Osteocyte (in vitro differentiated cells): ENCODE results near the gene PCED1B. TPM values are rescaled to one million over a fixed set of nuclear protein-coding genes. Genes with fewer than 3 reads are reported as not detected.
"Not testable (repeated sequence)": the region's sequence is repeated elsewhere in the genome, so short reads cannot be mapped to it uniquely, and the experiment has no call there.

ENCODE experiments used
- DNase-seq: peaks from one replicate; pipeline ENCODE4 v3.0.0; 2021; ENCODE audit warnings: mixed read lengths; ENCODE audit not compliant: unreplicated experiment; ENCODE audit errors: extremely low spot score
- H3K27ac Mint-ChIP-seq: one replicate; pipeline ENCODE4 v1.8.0; 2021; ENCODE audit warnings: mild to moderate bottlenecking, mixed read lengths; ENCODE audit not compliant: unreplicated experiment
- H3K27me3 Mint-ChIP-seq: one replicate; pipeline ENCODE4 v1.8.0; 2021; ENCODE audit warnings: mixed read lengths; ENCODE audit not compliant: unreplicated experiment
- H3K36me3 Mint-ChIP-seq: one replicate; pipeline ENCODE4 v1.8.0; 2021; ENCODE audit warnings: mixed read lengths; ENCODE audit not compliant: unreplicated experiment
- H3K4me1 Mint-ChIP-seq: one replicate; pipeline ENCODE4 v1.8.0; 2021; ENCODE audit warnings: mixed read lengths; ENCODE audit not compliant: unreplicated experiment
- H3K4me3 Mint-ChIP-seq: one replicate; pipeline ENCODE4 v1.8.0; 2021; ENCODE audit warnings: mild to moderate bottlenecking, moderate library complexity, mixed read lengths; ENCODE audit not compliant: unreplicated experiment
- H3K9me3 Mint-ChIP-seq: one replicate; pipeline ENCODE4 v1.8.0; 2021; ENCODE audit warnings: mixed read lengths; ENCODE audit not compliant: unreplicated experiment
- CTCF ChIP-seq: fragments of 200-600 bp; sonication (generic); IDR thresholded peaks from 2 replicates; pipeline ENCODE4 v1.5.0; 2021; ENCODE audit warnings: antibody characterized with exemption, mild to moderate bottlenecking, moderate library complexity
- total RNA-seq: library from RNA; stranded (reverse); gene quantifications from 2 replicates; pipeline ENCODE4 v1.2.1, GENCODE V29; 2021

PCED1B gene
- total RNA-seq, 1 donor from 2014 or later = 1.6 TPM

- Mint-ChIP-seq H3K9me3 (peaks cover 8% of the 10 kb centered on the region), H3K4me3 (no peak overlapping the region), H3K36me3 (no peaks in the 10 kb centered on the region), H3K27ac (no peak overlapping the region), H3K4me1 (peaks cover 6% of the 10 kb centered on the region), H3K27me3 (no peaks in the 10 kb centered on the region)
- no peak for DNase-seq
- TF ChIP-seq CTCF = no peak
These were observed 121.0 kb downstream of the PCED1B start for GRCh38 chr12:47200446-47200845.

GRCh38 chr12:47201190-47201589 is 121.8 kb downstream of the PCED1B start:
- DNase-seq, H3K9me3 Mint-ChIP-seq, H3K27me3 Mint-ChIP-seq, H3K36me3 Mint-ChIP-seq, H3K27ac Mint-ChIP-seq, H3K4me3 Mint-ChIP-seq: not testable (repeated sequence)
- peaks cover 12% of the 10 kb centered on the region for H3K4me1 Mint-ChIP-seq

GRCh38 chr12:47202176-47202575 is 122.8 kb downstream of the PCED1B start:
- no peaks in the 10 kb centered on the region for H3K36me3 Mint-ChIP-seq
- no peak for DNase-seq
- peaks cover 16% of the 10 kb centered on the region for H3K4me1 Mint-ChIP-seq
- H3K9me3 Mint-ChIP-seq = peaks cover 8% of the 10 kb centered on the region
- no peaks in the 10 kb centered on the region for H3K27me3 Mint-ChIP-seq
- H3K4me3 Mint-ChIP-seq = no peak overlapping the region
- H3K27ac Mint-ChIP-seq = no peak overlapping the region
- TF ChIP-seq CTCF = no peak

GRCh38 chr12:47205532-47206449 is 126.4 kb downstream of the PCED1B start:
- DNase-seq = no peak
- Mint-ChIP-seq H3K27ac (no peak overlapping the region), H3K9me3 (peaks cover 8% of the 10 kb centered on the region), H3K4me1 (peaks cover 24% of the 10 kb centered on the region), H3K27me3 (no peaks in the 10 kb centered on the region), H3K4me3 (no peak overlapping the region), H3K36me3 (no peaks in the 10 kb centered on the region)
- TF ChIP-seq CTCF = no peak

- TF ChIP-seq CTCF = no peak
- Mint-ChIP-seq H3K9me3 (peaks cover 8% of the 10 kb centered on the region), H3K4me3 (no peak overlapping the region), H3K27ac (no peak overlapping the region), H3K36me3 (no peaks in the 10 kb centered on the region), H3K27me3 (no peaks in the 10 kb centered on the region), H3K4me1 (peaks cover 22% of the 10 kb centered on the region)
- no peak for DNase-seq
These were observed 127.3 kb downstream of the PCED1B start for GRCh38 chr12:47206450-47207339.
